GM12892 (cell line): ENCODE data around the gene GAS6.
"Not testable (repeated sequence)": the region's sequence is repeated elsewhere in the genome, so short reads cannot be mapped to it uniquely, and the experiment has no call there.

ENCODE experiments used
- DNase-seq: peaks from one replicate; pipeline ENCODE4 v3.0.0; 2011; ENCODE audit not compliant: insufficient read length
- FAIRE-seq: peaks from 2 replicates; lab custom pipeline; 2011; peaks lifted over from hg19 to GRCh38; lab: Jason Lieb, UNC
- POLR2A ChIP-seq: IDR thresholded peaks from 2 replicates; pipeline ENCODE4 v1.6.1; 2011; ENCODE audit warnings: low read depth, low read length, control low read depth
- POLR2AphosphoS5 ChIP-seq: IDR thresholded peaks from 2 replicates; pipeline ENCODE4 v1.6.1; 2011; ENCODE audit warnings: low read depth, low read length, control low read depth
- TAF1 ChIP-seq: IDR thresholded peaks from 2 replicates; pipeline ENCODE4 v1.6.1; 2011; ENCODE audit warnings: low read depth, mild to moderate bottlenecking, control low read depth, low read length, borderline replicate concordance

Gene GAS6

GRCh38 chr13:113792886-113793717, 70.8 kb downstream of the GAS6 start:
- TF ChIP-seq POLR2AphosphoS5 (no peak), POLR2A (no peak), TAF1 (no peak)
- DNase-seq (no peak), FAIRE-seq (no peak)

- DNase-seq (no peak), FAIRE-seq (no peak)
- no peak for TF ChIP-seq TAF1
- TF ChIP-seq POLR2AphosphoS5: no peak
Observed at GRCh38 chr13:113792236-113792770, 71.6 kb downstream of the GAS6 start.

GRCh38 chr13:113791761-113792160, 72.1 kb downstream of the GAS6 start:
- FAIRE-seq (no peak), DNase-seq (no peak)
- TF ChIP-seq POLR2AphosphoS5 (no peak), TAF1 (no peak), POLR2A (no peak)

- DNase-seq (no peak), FAIRE-seq (no peak)
- TF ChIP-seq TAF1 (no peak), POLR2A (no peak), POLR2AphosphoS5 (no peak)
Observed at GRCh38 chr13:113791226-113791625, 72.7 kb downstream of the GAS6 start.

GRCh38 chr13:113789931-113790330, 73.9 kb downstream of the GAS6 start:
- FAIRE-seq: not testable (repeated sequence)

GRCh38 chr13:113789167-113789566, 74.7 kb downstream of the GAS6 start:
- no peak for FAIRE-seq
- no peak for TF ChIP-seq POLR2A
- TF ChIP-seq POLR2AphosphoS5: no peak
- no peak for TF ChIP-seq TAF1

More at GRCh38 chr13:113789931-113790330, 73.9 kb downstream of the GAS6 start:
- DNase-seq: not testable (repeated sequence)

GRCh38 chr13:113788413-113789135, 75.3 kb downstream of the GAS6 start:
- DNase-seq (no peak), FAIRE-seq (no peak)
- TF ChIP-seq POLR2AphosphoS5 (no peak), POLR2A (no peak), TAF1 (no peak)

More at GRCh38 chr13:113789167-113789566, 74.7 kb downstream of the GAS6 start:
- DNase-seq: no peak

- no peak for TF ChIP-seq TAF1
- TF ChIP-seq POLR2AphosphoS5: no peak
- no peak for TF ChIP-seq POLR2A
- DNase-seq (no peak), FAIRE-seq (no peak)
Observed at GRCh38 chr13:113787694-113788093, 76.2 kb downstream of the GAS6 start.

- FAIRE-seq: no peak
- no peak for DNase-seq
- no peak for TF ChIP-seq POLR2AphosphoS5
- no peak for TF ChIP-seq POLR2A
- TF ChIP-seq TAF1: no peak
Observed at GRCh38 chr13:113786262-113786841, 77.5 kb downstream of the GAS6 start.

- no peak for FAIRE-seq
- TF ChIP-seq POLR2A (no peak), POLR2AphosphoS5 (no peak), TAF1 (no peak)
- no peak for DNase-seq
Observed at GRCh38 chr13:113785051-113786010, 78.5 kb downstream of the GAS6 start.

GRCh38 chr13:113784645-113785024, 79.2 kb downstream of the GAS6 start:
- DNase-seq (no peak), FAIRE-seq (no peak)
- TF ChIP-seq TAF1 (no peak), POLR2AphosphoS5 (no peak), POLR2A (no peak)
